Esophagus mucosa (tissue), 1 donor: Measurements from ENCODE around the gene PCGF5. TPM values are rescaled to one million over a fixed set of nuclear protein-coding genes. Genes with fewer than 3 reads are reported as not detected.
"Not testable (repeated sequence)": the region's sequence is repeated elsewhere in the genome, so short reads cannot be mapped to it uniquely, and the experiment has no call there.

Experiments
- ATAC-seq: fragments of 200-7000 bp; cut with Tn5 transposase; one replicate; pipeline ENCODE4 v1.9.1; 2020
- total RNA-seq: library from RNA; stranded (reverse); gene quantifications from one replicate; pipeline ENCODE4 v1.2.4, GENCODE V29; 2023
- donor health status: DM: yes; HTN: yes; CAD: no.

Gene PCGF5
- total RNA-seq, 1 donor from 2014 or later = 18.1 TPM

- ATAC-seq = peak; percentile 25
Measured at GRCh38 chr10:91210435-91210834, 10.0 kb upstream of the PCGF5 start.

GRCh38 chr10:91211675-91212074 is 8.8 kb upstream of the PCGF5 start:
- ATAC-seq = no peak

- no peak for ATAC-seq
Measured at GRCh38 chr10:91214911-91215310, 5.6 kb upstream of the PCGF5 start.

GRCh38 chr10:91215384-91215783 is 5.1 kb upstream of the PCGF5 start:
- ATAC-seq = no peak

GRCh38 chr10:91219371-91220193 is 881 bp upstream of the PCGF5 start:
- ATAC-seq = no peak

- ATAC-seq = peak; percentile 48
Measured at GRCh38 chr10:91220954-91221675, 652 bp downstream of the PCGF5 start.

GRCh38 chr10:91226093-91226492 is 5.6 kb downstream of the PCGF5 start:
- ATAC-seq = no peak

GRCh38 chr10:91227576-91227975 is 7.1 kb downstream of the PCGF5 start:
- ATAC-seq = no peak

GRCh38 chr10:91229683-91230082 is 9.2 kb downstream of the PCGF5 start:
- ATAC-seq = no peak

GRCh38 chr10:91238191-91238590 is 17.7 kb downstream of the PCGF5 start:
- no peak for ATAC-seq

GRCh38 chr10:91239789-91240188 is 19.3 kb downstream of the PCGF5 start:
- ATAC-seq = no peak

- ATAC-seq = no peak
Measured at GRCh38 chr10:91242940-91243339, 22.5 kb downstream of the PCGF5 start.

- ATAC-seq = no peak
Measured at GRCh38 chr10:91247360-91248111, 27.1 kb downstream of the PCGF5 start.

- ATAC-seq = no peak
Measured at GRCh38 chr10:91249700-91250099, 29.2 kb downstream of the PCGF5 start.

GRCh38 chr10:91250341-91250740 is 29.9 kb downstream of the PCGF5 start:
- no peak for ATAC-seq

- ATAC-seq = peak; percentile 73
Measured at GRCh38 chr10:91251430-91252056, 31.1 kb downstream of the PCGF5 start.

GRCh38 chr10:91253300-91253699 is 32.8 kb downstream of the PCGF5 start:
- ATAC-seq = no peak

GRCh38 chr10:91257310-91257709 is 36.8 kb downstream of the PCGF5 start:
- ATAC-seq = no peak

GRCh38 chr10:91260417-91260816 is 40.0 kb downstream of the PCGF5 start:
- not testable (repeated sequence) for ATAC-seq

- ATAC-seq = no peak
Measured at GRCh38 chr10:91271886-91272285, 51.4 kb downstream of the PCGF5 start.

GRCh38 chr10:91284486-91285090 is 64.1 kb downstream of the PCGF5 start:
- ATAC-seq = no peak

- ATAC-seq = no peak
Measured at GRCh38 chr10:91286572-91286971, 66.1 kb downstream of the PCGF5 start.
